GM12878 (cell line): ENCODE results near the gene IRF9.

Source experiments
- ATF2 ChIP-seq: IDR thresholded peaks from 2 replicates; pipeline ENCODE4 v1.6.1; 2012; ENCODE audit warnings: low read length, inconsistent platforms
- EP300 ChIP-seq, 2 experiments: fragments of 150-350 bp in 1 of 2; IDR thresholded peaks; 2 replicates each; pipeline ENCODE4 v1.6.1; 2011 to 2012; ENCODE audit warnings: low read depth in 2 of 2, low read length in 2 of 2, borderline replicate concordance in 1 of 2, improper control_type of control experiment in 1 of 2, inconsistent platforms in 1 of 2; ENCODE audit not compliant: control insufficient read depth in 1 of 2
- HCFC1 ChIP-seq: fragments of 150-350 bp; IDR thresholded peaks from 2 replicates; pipeline ENCODE4 v1.6.1; 2014; ENCODE audit warnings: low read length
- NR2C1 ChIP-seq: fragments of 450-650 bp; IDR thresholded peaks from 2 replicates; pipeline ENCODE4 v1.6.1; 2017; ENCODE audit warnings: antibody characterized with exemption, mild to moderate bottlenecking, moderate library complexity
- NRF1 ChIP-seq: conservative IDR thresholded peaks from 2 replicates; pipeline ENCODE4 v1.6.1; 2011; ENCODE audit warnings: mild to moderate bottlenecking, low read depth, low read length, improper control_type of control experiment
- PAX8 ChIP-seq: fragments of 450-650 bp; IDR thresholded peaks from 2 replicates; pipeline ENCODE4 v1.6.1; 2017; ENCODE audit warnings: mild to moderate bottlenecking, moderate library complexity
- POLR2AphosphoS2 ChIP-seq: IDR thresholded peaks from 2 replicates; pipeline ENCODE4 v1.6.1; 2011; ENCODE audit warnings: low read depth, mild to moderate bottlenecking, low read length, improper control_type of control experiment, moderate library complexity
- POLR2AphosphoS5 ChIP-seq: IDR thresholded peaks from 2 replicates; pipeline ENCODE4 v1.6.1; 2011; ENCODE audit warnings: mild to moderate bottlenecking, low read length, inconsistent platforms
- RAD21 ChIP-seq: IDR thresholded peaks from 2 replicates; pipeline ENCODE4 v1.6.1; 2011; ENCODE audit warnings: mild to moderate bottlenecking, low read depth, low read length, moderate library complexity; ENCODE audit not compliant: insufficient read depth
- TF ChIP-seq, protein P1 (sequence below), 3 experiments: IDR thresholded peaks in 2 of 3; conservative IDR thresholded peaks in 1 of 3; 2 replicates each; pipeline ENCODE4 v1.5.1; 2011; ENCODE audit warnings: low read depth in 3 of 3, low read length in 3 of 3, mild to moderate bottlenecking in 3 of 3, control low read depth in 2 of 3, moderate library complexity in 2 of 3, inconsistent platforms in 1 of 3, mixed read lengths in 1 of 3; ENCODE audit not compliant: control insufficient read depth in 2 of 3, insufficient read depth in 1 of 3; ENCODE audit errors: extremely low read depth in 1 of 3

DNA sequence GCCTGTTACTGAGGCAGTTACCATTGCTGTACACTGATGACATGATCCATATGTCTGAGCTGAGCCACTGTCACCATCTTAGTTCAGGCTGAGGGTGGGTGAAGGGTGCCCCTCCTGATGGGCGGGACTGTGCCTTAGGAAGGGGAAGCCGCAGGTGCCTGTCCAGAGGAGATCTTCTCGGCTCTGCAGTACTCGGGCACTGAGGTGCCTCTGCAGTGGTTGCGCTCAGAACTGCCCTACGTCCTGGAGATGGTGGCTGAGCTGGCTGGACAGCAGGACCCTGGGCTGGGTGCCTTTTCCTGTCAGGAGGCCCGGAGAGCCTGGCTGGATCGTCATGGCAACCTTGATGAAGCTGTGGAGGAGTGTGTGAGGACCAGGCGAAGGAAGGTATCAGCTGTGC is 10.1 kb upstream of the IRF9 start:
- no peak for TF ChIP-seq EP300 (IDR thresholded peaks at IDR 0.05; ENCODE audit: borderline replicate concordance in 1 of 2, control insufficient read depth in 1 of 2, low read depth in 2 of 2, low read length in 2 of 2)
- no peak for TF ChIP-seq NR2C1
- TF ChIP-seq POLR2AphosphoS5 = no peak
- TF ChIP-seq HCFC1 = no peak
- no peak for TF ChIP-seq POLR2AphosphoS2
- no peak for TF ChIP-seq ATF2
- TF ChIP-seq NRF1 = no peak
- no peak for TF ChIP-seq PAX8
- TF ChIP-seq, protein P1, sequence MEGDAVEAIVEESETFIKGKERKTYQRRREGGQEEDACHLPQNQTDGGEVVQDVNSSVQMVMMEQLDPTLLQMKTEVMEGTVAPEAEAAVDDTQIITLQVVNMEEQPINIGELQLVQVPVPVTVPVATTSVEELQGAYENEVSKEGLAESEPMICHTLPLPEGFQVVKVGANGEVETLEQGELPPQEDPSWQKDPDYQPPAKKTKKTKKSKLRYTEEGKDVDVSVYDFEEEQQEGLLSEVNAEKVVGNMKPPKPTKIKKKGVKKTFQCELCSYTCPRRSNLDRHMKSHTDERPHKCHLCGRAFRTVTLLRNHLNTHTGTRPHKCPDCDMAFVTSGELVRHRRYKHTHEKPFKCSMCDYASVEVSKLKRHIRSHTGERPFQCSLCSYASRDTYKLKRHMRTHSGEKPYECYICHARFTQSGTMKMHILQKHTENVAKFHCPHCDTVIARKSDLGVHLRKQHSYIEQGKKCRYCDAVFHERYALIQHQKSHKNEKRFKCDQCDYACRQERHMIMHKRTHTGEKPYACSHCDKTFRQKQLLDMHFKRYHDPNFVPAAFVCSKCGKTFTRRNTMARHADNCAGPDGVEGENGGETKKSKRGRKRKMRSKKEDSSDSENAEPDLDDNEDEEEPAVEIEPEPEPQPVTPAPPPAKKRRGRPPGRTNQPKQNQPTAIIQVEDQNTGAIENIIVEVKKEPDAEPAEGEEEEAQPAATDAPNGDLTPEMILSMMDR (IDR thresholded peaks at IDR 0.05 in 2 of 3, conservative IDR thresholded peaks at IDR 0.05 in 1 of 3; ENCODE audit: control insufficient read depth in 2 of 3, extremely low read depth in 1 of 3, insufficient read depth in 1 of 3, low read depth in 3 of 3, low read length in 3 of 3) = no peak
- TF ChIP-seq RAD21 = no peak
